Stimulated activated CD8-positive, alpha-beta memory T cell treated with anti-CD3 and anti-CD28 coated beads, Interleukin-4, amount 100 ng/mL, for 48 hours (primary cell): ENCODE measurements around the gene NKD2.
"Not testable (repeated sequence)": the region's sequence is repeated elsewhere in the genome, so short reads cannot be mapped to it uniquely, and the experiment has no call there.

Experiments
- DNase-seq: peaks from one replicate; pipeline ENCODE4 v3.0.0-alpha.2; 2020

Gene NKD2

DNA sequence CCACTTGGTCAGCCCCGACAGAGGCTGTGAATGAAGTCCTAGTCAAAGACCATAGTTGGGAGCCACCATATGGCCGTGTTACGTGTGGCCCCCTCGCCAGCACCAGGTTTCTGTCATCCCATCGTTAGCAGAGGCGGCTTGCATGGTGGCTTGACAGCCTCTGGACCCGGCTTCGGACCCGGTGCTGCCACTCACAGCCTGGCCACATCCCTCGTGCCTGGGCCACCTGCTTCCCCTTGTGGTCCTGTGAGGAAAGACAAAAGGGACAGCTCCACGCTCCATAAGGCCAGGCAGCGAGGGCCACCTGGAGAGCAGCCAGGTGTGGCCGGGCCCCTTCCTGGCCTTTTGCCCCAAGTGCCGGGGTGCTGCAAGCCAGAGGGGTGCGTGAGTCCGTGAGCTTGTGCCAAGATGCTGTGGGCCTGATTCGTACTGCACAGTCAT is 6.2 kb downstream of the NKD2 start:
- DNase-seq, result no peak

DNA sequence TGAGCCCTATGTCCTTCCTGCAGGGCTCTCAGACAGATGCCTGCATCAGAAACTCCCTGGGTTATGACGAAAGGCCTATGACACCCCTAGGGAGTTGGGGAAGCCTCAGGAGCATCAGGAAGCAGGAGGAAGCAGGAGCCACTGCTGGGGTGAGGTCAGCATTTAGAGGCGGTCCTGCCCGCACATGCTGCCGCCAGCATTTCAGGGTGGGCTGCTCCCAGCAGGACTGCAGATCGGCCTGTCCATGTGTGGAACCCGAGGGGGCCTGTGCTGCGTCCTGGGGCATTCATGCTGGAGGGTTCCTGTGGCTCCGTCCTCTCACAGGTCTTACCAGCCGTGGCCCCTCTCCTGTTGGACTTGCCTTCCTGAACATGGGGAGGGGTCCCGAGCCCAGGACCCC is 6.9 kb downstream of the NKD2 start:
- DNase-seq, result no peak

GRCh38 chr5:1016036-1016435 is 7.4 kb downstream of the NKD2 start:
- DNase-seq, result no peak

GRCh38 chr5:1016476-1016875 is 7.9 kb downstream of the NKD2 start:
- DNase-seq, result no peak

GRCh38 chr5:1017056-1017455 is 8.5 kb downstream of the NKD2 start:
- DNase-seq, result no peak

DNA sequence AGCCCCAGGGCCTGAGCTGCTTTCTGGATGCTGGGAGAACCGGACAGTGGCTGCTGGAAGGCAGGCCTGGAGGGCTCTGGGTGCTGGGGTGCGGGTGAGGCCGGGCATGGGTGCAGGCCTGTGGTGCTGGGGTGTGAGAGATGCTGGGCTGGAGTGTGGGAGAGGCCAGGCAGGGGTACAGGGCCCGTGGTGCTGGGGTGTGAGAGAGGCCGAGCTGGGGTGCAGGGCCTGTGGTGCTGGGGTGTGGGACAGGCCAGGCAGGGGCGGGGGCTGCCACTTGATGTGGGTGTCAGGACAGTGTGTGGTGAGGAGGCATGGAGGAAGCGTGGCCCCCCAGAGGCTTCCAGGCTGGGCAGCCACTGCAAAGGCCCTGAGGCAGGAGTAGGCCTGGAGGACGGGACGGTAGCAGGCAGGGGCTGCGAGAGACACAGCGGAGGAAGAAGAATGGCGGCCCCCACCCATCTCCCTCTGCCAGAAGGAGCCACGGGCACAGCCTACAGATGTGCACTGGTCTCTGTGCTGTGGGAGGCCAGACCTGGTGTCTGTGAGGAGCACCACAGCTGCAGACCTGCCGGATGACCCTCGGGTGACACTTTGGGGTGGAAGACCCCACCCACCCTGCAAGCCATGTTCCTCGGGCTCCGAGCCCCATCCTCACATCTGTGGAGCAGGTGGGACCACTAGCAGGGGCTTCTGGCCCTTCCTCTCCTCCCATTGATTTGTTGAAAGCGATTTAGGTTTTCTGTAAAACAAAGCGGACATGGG is 9.3 kb downstream of the NKD2 start:
- no peak for DNase-seq

DNA sequence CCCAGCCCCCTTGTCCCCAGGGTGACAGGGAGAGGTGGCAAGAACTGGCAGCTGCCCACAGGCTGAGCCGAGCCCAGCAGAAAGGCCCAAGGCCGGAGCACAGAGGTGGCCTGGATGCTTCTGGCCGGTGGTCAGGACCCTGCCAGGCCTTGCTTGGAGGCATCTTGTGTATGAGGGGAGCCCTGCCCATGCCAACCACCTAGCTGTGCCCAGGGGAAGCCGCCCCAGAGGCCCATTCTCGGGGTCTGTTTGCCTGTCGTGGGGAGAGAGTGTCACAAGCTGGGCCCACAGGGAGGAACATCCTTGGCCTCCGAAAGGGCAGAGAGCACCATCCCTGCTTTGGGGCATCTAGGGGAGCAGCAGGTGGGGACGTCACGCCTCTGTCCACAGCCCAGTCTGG is 10.0 kb downstream of the NKD2 start:
- DNase-seq, result no peak

GRCh38 chr5:1019001-1019905 is 10.7 kb downstream of the NKD2 start:
- DNase-seq, result no peak

GRCh38 chr5:1020452-1020961 is 11.9 kb downstream of the NKD2 start:
- no peak for DNase-seq

- no peak for DNase-seq
Measured at GRCh38 chr5:1021136-1021968, 12.8 kb downstream of the NKD2 start.

GRCh38 chr5:1021969-1022336 is 13.4 kb downstream of the NKD2 start:
- DNase-seq, result not testable (repeated sequence)

DNA sequence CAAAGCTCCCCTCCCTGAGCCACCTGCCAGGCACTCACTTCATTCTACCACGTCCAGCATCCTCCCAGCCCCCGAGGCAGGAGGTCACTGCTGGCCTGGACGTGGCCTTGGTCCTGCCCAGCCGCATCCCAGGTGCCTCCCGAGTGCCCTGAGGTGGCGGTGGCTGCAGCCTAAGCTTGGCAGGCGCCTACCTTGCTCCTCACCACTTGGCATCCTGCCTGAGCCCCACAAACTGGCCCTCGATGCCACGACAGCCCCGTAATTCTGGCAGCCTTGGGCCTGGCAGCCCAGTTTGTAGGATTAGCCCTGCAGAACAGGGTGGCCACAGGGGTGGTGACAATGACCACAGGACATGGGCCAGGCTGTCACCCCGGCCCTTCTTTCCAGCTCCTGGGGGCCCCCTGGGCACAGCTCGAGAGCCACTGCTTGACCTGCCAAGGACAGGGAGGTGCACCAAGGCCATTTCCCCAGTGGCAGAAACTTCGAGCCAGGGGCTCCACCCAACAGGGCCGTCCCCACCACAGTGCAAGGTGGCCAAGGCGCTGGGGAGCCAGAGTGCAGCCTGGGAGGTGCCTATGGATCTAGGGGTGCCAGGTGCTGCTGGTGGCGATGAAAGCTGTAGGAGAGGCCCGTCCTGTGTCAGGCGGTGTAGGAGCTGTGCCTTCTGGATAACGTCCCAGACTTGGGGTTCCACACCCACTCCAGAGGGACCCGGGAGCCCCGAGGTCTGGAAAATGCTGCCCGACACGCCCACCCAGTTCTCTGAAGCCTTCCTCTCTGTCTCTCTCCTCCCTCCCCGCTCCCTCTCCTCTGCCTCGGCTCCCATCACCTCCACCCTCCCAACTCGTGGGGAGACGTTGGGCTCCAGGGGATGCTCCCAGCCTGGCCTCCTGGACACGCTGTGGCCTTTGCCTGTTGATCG is 18.4 kb downstream of the NKD2 start:
- DNase-seq, result no peak

- no peak for DNase-seq
Measured at GRCh38 chr5:1027631-1028441, 19.2 kb downstream of the NKD2 start.

- no peak for DNase-seq
Measured at GRCh38 chr5:1028481-1029281, 20.1 kb downstream of the NKD2 start.

DNA sequence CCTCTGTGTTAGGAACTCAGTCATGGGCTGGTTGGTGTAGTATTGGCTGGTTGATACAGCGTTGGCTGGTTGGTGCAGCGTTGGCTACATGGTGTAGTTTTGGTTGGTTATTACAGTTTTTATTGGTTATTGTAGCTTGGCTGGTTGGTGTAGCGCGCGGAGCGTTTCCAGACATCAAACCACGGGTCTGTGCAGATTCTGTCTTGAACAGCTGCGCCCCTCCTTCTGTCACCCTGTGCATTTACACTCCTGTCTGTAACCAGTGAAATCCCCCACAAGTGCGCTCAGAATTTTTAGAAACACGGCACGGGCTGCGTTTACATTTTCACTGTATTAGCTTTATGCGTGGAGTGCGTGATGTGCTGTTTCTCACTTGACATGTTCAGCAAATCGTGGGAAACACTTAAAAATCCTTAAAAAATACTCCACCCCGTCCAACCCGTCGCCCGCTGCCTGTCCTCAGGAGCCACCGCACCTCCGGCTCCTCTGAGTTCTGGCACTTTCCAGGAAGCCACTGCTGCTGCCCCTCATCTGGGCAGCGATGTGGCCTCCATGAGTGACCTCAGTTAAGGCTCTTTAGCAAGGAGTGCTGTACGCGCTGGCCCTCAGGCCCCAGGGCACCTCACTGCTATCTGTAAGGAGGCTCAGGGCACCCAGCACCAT is 20.8 kb downstream of the NKD2 start:
- DNase-seq, result no peak

GRCh38 chr5:1029945-1030625 is 21.5 kb downstream of the NKD2 start:
- DNase-seq, result no peak

DNA sequence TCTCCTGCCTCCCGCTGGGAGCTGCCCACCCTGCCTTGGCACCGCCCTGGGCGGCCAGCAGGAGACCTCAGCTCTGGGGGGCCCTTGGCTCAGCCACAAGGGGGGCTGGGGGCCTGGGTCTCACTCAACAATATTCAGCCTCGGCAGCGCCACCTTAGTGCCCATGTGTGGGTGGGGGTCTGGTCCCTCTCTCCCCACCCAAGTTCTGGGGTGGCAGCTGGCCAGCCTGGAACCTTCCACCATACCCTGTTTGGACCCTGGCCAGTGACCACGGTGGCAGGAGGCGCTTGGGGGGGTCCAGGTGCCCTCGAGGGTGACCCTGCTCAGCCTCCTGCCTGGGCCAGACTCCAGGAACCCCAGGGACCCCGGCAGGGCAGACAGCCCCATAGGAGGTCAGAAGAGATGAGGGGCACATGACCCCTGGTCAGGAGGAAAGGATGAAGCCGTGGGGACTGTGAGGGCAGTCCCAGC is 22.2 kb downstream of the NKD2 start:
- DNase-seq, result no peak

DNA sequence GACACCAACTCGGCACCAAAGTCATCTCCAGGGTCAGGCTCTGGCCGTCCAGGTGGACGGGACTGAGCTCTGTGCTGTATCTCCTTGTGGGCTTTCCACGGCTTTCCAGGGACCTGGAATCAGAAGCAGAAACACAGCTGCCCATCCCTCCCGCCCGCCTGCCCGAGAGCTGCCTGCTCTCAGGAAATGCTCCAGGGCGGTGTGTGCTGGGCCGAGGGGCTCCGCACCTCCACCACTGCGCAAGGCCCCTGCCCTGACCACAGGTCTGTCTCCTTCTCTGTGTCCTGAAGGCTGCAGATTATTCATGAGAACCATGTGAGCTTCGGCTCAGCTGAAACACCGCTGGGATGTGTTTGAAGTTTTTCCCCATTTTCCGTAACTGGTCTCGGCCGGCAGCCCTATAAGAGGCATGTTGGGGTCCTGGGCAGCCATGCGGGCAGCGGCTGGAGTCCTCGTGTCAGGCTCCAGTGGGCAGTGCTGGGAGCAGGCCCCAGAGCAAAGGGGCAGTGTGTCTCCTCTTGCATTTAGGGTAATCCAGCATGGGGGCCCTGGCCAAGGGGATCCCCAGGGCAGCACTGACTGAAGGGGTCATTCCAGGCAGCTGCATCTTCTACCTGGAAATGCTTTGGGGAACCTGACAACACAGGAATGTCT is 22.8 kb downstream of the NKD2 start:
- DNase-seq, result no peak
